Measurements from ENCODE around the gene PIPOX.

DNA sequence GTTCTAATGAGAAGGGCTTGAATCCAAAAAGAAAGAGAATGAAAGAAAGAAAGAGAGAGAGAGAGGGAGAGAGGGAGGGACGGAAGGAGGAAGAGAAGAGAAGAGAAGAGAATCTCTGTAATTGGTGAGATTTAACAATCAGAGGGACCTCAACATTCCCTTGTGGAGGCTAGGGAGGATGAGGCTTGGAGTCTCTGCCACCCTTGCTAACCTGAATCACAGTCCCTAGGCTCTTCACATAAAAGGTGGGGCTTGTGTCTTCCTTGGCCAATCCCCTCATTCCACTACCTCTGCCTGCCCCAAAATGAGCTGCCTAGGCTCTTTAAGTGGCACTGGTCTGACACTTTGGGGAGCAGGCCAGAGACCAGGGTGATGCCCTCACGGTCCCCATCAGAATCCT is 30.1 kb downstream of the PIPOX start:
- TF ChIP-seq EZH2 (IDR thresholded peaks at IDR 0.05) (no peak), EZH2phosphoT487 (IDR thresholded peaks at IDR 0.05) (no peak)
- TF ChIP-seq, protein P1, sequence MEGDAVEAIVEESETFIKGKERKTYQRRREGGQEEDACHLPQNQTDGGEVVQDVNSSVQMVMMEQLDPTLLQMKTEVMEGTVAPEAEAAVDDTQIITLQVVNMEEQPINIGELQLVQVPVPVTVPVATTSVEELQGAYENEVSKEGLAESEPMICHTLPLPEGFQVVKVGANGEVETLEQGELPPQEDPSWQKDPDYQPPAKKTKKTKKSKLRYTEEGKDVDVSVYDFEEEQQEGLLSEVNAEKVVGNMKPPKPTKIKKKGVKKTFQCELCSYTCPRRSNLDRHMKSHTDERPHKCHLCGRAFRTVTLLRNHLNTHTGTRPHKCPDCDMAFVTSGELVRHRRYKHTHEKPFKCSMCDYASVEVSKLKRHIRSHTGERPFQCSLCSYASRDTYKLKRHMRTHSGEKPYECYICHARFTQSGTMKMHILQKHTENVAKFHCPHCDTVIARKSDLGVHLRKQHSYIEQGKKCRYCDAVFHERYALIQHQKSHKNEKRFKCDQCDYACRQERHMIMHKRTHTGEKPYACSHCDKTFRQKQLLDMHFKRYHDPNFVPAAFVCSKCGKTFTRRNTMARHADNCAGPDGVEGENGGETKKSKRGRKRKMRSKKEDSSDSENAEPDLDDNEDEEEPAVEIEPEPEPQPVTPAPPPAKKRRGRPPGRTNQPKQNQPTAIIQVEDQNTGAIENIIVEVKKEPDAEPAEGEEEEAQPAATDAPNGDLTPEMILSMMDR (IDR thresholded peaks at IDR 0.05) = no peak
